DMS 273 (cell line): ENCODE measurements around the gene VPS4B.

Experiments
- DNase-seq: peaks from one replicate; lab custom pipeline; 2025; ENCODE audit not compliant: unreplicated experiment; lab: John Stamatoyannopoulos, UW

Gene VPS4B

DNA sequence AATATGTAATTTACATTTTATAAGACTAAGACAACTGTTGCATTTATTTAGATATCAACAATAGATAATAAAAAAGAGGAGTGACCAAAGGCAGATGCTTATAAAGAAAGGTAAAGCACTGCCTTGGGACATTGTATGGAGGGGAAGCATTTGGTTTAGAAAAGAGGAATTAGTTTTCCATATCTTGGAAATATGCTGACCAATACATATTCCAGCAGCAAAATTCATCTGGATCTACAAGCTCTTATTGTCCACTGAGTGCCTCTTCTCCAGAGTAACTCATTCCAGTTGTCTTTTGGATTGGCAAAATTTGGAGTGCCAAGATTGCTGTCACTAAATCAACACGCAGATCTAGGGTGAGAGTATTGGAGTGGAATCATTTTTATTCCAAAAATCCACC is 8.9 kb upstream of the VPS4B start:
- no peak for DNase-seq

DNA sequence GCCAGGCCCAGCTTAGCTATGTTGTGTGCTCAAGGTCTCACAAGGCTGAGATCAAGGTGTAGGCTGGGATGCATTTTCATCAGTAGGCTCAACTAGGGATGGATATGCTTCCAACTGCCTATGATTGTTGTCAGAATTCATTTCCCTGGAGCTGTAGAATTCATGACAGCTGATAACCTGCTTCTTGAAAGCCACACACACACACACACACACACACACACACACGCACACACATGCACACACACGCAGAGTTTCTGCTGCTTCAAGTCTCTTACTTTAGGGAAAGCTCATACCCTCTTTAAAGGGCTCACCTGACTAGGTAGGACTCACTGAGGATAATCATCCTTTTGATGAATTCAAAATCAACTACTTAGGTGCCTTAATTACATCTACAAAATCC is 8.2 kb upstream of the VPS4B start:
- no peak for DNase-seq

DNA sequence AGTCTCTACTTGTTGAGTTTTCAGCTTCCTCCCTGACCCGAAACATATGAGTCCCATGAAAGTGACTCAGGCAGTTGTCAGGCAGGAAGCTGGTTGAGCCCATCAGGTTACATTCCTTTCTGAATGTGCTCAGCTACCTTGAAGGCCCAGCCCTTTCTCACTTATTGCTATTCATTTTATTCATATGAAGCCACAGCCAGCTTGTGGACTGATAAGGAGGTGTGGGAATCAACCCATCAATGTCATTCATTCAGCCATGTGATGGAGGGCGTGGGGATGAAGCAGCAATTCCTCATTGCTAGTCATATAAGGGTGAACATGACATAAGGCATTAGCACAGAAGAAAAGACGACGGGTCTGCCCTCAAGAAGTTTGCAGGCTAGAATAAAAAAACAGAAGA is 5.3 kb upstream of the VPS4B start:
- DNase-seq: peak; percentile 7

DNA sequence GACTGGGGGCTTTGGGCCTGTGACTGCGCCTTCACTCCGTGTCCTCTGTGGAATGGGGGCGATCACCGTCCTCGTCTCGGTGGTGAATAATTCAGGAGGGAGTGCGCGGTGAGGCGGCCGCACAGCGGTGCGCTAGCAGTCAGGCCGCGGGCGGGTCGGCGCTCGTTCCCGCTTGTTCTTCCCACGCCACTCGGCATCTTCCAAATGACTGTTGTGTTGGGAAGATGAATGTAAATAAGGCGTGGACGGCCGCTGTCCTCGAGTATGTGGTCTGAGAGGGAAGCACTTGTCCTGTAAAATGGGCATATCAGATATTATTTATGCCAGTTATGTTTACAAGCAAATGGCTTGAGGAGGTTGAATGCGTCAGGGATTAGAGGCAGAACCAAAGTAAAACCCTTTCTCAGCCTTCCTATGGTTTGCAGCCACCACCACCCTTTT is 608 bp upstream of the VPS4B start:
- DNase-seq: no peak

DNA sequence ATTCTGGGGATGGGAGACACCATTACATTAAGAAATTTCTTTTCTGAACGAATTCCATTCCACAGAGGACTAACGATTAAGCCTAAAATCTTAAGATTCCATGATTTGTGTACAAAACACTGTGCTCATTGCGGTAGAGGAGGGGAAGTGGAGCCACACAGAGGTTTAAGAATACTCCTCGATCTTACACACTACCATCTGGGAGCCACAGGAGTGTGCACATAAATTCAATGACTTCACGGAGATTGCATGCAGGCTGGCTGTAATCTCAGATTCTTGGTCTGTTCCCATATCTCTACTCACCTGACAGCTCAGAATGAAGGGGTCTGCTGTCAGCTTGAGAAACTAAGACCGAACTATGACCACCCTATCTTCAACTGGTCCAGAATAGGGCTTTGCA is 762 bp downstream of the VPS4B start:
- DNase-seq: peak; percentile 16

DNA sequence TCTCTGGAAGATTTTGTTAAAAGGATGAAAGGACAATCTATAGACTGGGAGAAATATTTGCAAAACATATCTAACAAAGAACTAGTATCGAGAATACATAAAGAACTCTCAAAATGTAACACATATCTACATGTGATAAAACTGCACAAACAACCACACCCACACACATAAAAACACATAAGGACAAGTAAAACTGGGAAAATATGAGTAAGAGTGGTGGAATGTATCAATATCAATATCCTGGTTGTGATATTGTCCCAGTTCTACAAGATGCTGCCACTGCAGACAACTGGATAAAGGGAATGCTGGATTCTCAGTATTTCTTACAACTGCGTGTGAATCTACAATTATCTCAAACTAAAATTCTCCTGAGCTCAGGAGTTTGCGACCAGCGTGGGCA is 9.3 kb downstream of the VPS4B start:
- no peak for DNase-seq

DNA sequence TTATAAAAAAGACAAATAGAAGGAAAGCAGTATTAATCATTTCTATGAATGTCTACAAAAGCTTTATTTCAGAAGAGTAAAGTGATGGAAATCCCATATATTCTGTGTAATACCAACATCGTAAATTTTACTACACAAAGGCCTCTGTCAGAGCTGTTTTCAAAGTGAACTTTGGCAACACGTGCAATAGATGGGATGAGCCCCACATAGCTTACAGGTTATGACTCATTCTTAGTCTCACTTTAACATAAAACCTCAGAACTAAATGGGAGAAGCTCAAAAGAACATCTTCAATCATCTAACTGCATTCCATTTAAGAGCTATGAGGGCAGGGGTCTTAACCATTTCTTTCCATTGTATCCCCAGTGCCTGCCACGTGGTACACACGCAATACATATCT is 11.5 kb downstream of the VPS4B start:
- no peak for DNase-seq

DNA sequence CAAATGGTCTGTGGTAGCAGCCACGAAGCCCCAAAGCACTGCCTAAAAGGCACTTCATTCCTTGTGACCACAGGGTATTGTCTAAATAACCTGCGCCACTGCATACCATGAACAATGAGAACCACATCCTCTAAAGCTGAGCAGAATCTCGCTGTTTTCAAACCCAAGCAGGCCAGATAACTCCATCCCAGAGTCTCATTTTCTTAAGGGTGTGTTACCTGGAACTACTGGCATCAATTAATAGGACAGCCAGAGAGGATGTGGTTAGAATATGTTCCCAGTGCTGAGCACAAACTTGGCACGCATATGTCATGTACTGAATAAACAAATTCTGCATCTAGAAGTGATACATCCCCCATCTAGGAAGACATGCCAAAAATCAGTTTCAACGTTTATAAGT is 13.0 kb downstream of the VPS4B start:
- no peak for DNase-seq

DNA sequence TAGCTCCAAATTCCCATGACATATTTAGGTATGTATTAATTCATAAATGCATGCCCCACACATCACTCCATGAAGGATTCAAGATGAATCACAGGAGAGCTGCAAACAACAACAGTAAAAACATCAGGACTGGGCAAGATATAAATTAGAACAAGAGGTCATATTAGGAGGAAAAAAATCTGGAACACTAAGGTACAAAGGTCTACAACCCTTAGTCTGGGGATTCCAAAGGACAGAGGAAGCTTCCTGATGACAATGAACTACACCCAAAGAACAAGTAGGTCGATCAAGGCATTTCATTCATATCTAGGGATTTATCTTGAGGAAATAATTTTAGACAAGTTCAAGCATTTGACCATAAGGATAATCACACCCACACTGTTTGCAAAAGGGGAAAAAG is 14.5 kb downstream of the VPS4B start:
- no peak for DNase-seq

DNA sequence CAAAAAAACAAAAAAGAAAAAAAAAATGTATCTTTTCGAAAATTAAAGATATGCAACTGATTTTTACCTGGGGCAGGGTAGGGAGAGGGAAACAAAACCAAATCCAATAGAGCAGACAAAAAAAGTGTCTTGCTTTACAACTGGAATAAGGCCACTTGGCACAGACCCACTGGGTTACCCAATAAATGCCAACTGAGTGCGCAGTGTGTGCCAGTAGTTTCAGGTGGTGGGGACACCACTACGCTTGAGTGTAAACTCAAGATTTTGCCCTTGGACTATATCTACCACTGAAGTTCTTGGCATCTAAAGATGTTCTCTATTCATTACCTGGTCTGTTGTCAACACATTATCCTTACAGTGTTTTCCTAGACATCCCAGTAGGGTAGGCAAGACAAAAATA is 16.3 kb downstream of the VPS4B start:
- no peak for DNase-seq

DNA sequence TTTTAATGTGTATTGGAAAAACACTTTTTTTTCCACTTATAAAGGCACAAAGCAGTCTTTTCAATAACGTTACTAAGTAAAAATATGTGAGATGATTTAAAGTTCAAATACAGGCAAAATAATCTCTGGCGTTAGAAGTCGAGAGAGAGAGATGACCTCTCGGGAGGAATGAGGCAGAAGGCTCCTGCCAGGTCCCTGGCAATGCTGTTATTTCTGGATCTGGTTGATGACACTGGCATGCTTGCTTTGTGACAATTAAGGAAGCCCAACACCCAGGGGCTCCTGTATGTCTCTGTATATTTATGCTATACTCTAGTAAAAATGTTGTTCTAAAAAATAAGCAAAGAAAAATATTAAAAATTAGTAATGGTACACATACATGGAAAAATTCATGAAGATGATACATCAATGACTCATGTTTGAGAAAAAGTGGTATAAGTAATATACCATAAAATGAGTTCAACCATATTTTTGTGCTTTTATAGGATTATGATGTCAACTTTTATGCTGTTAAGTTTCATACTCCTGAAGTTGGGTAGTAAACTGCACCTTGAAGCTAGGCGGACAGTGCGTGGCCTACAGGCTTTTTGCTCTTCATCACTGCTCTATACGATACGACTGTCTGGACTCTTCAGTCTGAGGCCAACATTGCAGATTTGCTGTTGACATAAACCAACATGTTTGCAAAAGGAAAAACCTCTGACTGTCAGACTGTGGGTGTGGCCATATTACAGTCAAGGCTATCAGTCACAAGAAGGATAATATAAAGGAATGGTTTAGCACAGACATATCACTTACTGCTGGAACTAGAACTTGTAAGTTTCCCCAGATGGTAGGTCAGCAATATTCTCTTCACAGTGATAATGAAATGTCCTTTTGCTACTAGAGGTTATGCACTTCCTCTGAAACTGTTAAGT is 19.8 kb downstream of the VPS4B start:
- no peak for DNase-seq

DNA sequence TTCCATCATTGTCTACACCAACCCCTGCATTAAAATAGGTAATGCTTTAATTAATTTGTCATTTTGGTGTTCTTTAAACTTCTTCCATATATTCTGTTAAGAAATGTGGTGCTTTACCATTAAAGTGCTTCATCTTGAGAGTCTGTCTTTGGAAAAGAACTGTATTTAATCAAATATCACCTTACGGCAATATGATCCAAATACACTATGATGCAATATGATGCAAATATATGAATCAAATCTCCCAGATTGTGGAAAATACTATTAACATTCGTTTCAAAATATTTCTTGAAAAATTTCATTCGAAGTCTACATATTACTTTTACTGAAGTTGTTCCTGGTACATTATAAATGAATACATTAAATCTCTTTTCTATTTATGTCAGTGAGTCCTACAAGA is 23.0 kb downstream of the VPS4B start:
- no peak for DNase-seq

DNA sequence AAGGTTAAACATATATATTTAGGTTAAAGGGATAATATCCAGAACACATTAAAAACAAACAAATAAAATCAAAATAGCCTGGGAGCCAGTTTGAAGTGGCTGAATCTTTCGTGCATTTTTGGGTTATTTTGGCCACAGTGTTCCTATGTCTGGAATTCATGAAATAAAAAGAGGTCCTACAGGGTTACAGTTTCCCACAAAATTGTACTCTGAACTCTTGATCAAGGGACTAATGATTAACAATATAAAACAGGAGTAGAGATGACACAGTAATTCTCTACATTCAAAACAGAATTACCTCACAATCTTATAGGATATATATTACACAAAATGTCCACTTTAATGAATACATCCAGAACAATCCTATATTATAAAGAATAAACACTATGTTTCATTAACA is 24.9 kb downstream of the VPS4B start:
- DNase-seq: no peak

DNA sequence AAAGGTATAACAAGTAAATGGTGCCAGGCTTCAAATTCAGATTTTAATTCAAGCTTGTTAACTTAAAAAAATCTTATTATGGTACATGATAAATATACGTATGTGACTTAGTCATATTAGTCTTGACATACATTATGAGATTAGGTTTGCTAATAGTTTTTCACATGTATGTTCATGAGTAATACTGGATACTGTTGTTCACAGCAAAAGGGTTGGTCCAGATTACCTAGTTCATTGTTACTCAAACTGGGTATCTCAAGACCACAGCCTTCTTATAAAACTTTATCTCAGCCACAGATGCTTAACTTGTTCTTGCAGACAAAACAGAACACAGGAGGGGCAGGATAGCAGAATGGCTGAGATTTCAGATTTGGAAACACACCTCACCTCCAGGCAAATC is 26.8 kb downstream of the VPS4B start:
- DNase-seq: no peak

DNA sequence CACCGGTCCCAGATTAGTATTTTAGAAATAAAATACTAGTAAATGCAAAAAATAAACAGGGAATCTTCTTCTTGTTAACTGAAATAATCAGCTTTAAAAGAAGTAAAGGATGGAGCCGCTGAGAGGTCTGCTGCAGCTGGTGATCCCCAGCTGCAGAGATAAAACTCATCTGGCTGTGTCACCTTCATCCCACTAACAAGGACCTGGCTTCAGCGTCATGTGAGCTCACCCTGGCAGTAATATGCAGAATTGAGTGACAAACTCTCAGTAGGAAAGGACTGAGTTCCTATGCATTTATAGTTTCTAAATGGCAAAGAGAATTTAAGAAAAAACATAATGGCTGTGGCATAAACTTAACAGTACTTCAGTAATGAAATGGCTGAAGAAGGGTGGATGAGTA is 27.3 kb downstream of the VPS4B start:
- no peak for DNase-seq

DNA sequence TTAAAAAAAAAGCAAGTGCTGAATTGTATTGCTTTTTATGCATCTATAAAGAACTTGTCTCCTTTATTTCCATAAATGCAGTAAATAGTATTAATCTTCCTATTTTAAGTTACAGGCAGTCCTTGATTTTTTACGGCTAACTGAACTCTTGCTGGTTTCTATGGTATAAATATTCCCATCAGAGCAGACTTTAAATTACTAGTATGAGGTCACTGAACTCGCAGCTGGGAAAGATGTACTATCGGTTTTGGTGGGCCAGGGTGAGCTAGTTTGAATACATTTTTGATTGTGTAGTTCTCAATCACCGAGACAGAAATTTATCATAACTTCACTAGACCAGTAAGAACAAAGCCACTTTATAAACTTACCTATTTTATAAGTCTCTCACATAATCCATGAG is 34.4 kb downstream of the VPS4B start:
- DNase-seq: no peak

DNA sequence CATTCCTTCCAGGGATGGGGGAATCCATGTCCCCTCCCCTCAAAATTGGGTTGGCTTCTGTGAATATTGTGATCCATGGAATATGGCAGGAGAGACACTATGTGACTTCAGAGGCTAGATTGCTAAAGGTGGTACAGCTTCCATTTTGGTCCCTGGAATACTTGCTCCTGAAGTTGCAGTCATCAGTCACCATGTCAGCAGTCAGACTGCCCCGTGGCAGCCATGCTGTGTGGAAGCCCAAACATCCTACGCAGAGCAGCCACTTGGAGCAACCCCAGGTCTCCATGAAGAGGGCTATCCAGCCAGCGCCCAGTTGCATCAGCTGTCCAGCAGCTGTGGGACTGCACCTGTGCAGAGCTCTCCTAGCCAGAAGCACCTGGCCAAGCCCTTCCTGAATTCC is 39.4 kb downstream of the VPS4B start:
- DNase-seq: no peak

DNA sequence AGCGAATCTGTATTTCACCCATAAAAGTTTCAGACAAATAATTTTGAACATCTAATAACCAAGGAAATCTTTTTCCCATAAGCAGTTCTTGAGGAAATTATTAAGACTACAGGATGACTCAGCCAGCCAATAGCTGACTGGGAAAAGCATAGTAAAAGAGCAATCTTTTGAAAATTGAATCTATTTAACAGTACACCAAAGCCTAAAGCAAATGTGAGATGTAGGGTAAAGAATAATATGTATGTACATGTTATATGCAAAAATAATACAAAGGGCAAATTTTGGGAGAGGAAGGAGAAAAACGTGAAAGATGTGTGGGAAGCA is 42.7 kb downstream of the VPS4B start:
- no peak for DNase-seq

DNA sequence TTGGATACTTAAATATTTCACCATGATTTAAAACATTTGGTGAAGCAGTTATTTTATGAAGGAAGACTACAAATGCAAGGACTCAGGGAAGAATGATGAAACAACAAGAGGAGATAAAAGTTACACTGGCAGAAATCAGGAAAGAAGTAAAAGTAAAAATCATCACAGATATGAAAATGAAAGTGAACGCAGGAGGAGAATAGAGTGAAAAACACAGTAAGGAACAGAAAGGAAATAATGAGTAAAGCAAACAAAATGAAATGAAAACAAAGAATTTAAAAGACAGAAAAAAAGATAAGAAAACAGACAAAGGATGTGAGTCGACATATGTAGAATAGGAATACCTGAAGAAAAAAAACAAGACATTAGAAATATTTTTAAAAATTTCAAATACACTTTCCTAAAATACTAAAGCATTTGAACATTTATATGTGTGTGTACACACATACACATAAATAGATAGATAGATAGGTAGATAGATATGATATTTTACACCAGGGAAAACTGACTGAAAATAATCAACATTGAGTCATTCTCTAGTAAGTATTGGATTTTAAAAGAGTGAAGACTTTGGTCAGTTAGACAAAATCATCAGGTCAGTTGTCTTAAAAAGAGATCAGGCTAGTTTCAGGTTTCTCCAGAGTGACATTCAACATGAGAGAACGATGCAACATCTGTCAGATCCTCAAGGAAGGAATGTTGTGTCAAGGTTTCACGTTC is 43.2 kb downstream of the VPS4B start:
- DNase-seq: no peak

DNA sequence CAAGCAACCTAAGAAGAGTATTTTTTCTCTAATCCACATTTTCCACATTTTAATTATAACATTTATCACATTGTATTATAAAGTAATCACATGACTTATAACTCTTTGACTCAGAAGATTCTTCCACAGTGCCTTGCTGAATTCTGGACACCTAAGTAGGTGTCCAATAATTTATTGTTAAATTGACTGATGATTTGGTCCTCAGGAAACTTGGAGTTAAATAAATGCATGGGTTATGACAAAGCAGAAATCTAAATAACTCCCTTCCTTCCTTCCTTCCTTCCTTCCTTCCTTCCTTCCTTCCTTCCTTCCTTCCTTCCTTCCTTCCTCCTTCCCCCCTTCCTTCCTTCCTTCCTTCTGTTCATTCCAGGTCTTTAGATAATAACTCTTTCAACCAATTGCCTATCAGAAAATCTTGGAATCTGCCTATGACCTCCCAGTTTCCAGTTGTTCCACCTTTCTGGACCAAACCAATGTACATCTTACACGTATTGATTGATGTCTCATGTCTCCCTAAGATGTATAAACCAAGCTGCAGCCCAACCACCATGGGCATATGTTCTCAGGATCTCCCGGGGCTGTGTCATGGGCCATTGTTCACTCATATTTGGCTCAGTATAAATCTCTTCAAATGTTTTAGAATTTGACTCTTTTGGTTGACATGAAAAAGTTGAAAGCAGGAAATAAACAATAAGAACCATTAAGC is 44.8 kb downstream of the VPS4B start:
- DNase-seq: no peak

DNA sequence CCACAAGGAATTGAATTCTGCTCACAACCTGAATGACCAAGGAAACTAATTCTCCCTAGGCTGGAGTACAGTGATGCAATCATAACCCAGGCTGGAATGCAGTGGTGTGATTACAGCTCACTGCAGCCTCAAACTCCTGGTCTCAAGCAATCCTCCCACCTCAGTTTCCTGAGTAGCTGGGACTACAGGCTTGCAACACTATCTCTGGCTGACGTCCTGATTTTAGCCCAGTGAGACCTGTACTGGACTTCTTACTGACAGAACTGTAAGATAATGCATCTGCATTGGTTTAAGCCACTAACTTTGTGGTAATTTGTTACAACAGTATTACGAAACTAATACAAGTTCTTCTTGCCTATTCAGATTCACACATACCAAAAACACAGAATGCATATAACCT is 45.7 kb downstream of the VPS4B start:
- no peak for DNase-seq

DNA sequence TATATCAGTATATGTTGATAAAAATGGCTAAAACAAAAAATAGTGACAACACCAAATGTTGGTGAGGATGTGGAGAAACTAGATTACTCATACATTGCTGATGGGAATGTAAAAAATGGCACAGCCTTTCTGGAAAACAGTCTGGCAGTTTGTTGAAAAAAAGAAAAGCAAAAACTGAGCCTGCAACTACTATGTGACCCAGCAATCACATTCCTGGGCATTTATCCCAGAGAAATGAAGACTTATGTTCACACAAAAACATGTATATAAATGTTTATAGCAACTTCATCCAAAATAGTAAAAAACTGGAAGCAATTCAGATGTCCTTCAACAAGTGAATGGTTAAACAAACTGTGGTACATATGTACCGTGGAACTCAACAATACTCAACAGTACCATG is 47.7 kb downstream of the VPS4B start:
- no peak for DNase-seq
